Measurements from ENCODE around the gene CFAP44. TPM values are rescaled to one million over a fixed set of nuclear protein-coding genes. Genes with fewer than 3 reads are reported as not detected.

The CFAP44 gene
- polyA plus RNA-seq, 1 donor = 11.9 TPM

DNA sequence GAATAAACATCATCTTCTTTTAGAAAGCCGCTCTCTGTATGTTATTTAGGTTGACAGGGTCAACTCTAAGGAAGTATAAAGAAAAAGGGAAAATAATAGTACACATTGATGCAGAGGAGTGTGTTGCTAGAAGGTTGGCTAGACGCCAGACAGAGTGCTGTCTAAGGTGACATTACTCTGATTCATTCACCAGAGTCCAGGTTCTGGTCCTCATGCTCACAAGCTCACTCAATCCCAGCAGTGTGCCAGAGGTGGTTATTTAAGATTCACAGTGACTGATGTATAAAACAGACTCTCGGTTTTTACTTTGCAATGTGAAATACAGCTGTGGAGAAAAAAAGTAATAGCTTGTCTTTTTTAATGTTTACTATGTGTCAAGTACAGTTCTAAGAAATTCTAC lies 1.7 kb downstream of the CFAP44 start:
- WGBS (ENCODE audit: insufficient coverage, low lambda C conversion rate) = 86% methylated on average over 1 of the region's 3 CpGs
- H3K9me3 ChIP-seq (ENCODE audit: control insufficient read depth, low read depth, low read length) = no peaks in the 10 kb centered on the region
- H3K27ac ChIP-seq (ENCODE audit: low read length) = no peak overlapping the region
- no peaks in the 10 kb centered on the region for H3K36me3 ChIP-seq (ENCODE audit: control insufficient read depth, insufficient read depth, low read length)
- H3K27me3 ChIP-seq (ENCODE audit: control insufficient read depth, insufficient read depth, low read length) = no peaks in the 10 kb centered on the region
- H3K4me3 ChIP-seq (ENCODE audit: low read length) = no peak overlapping the region
- H3K4me1 ChIP-seq (ENCODE audit: control insufficient read depth, insufficient read depth, low read length) = peaks cover 12% of the 10 kb centered on the region
- no peak for DNase-seq

DNA sequence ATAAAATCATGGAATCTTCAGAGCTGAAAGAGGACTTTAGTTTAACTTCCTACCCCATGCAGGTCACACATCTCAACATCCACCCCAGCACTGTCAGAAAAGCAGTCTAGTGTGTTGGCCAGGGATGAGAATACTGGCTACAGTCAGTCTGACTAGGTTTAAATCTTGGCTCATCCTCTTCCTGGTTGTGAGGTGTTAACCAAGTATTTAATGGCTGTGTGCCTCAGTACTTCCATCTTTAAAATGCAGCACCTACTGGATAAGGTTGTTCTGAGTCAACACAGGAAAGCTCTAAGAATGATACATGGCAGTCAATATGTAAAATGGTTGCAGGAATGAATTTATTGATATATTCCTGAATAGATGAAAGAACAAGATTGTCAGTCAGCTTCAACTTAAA lies 3.1 kb downstream of the CFAP44 start:
- no peak overlapping the region for H3K4me3 ChIP-seq (ENCODE audit: low read length)
- no peaks in the 10 kb centered on the region for H3K9me3 ChIP-seq (ENCODE audit: control insufficient read depth, low read depth, low read length)
- no peaks in the 10 kb centered on the region for H3K27me3 ChIP-seq (ENCODE audit: control insufficient read depth, insufficient read depth, low read length)
- no peak overlapping the region for H3K27ac ChIP-seq (ENCODE audit: low read length)
- no peaks in the 10 kb centered on the region for H3K36me3 ChIP-seq (ENCODE audit: control insufficient read depth, insufficient read depth, low read length)
- no peak for DNase-seq
- peaks cover 12% of the 10 kb centered on the region for H3K4me1 ChIP-seq (ENCODE audit: control insufficient read depth, insufficient read depth, low read length)

DNA sequence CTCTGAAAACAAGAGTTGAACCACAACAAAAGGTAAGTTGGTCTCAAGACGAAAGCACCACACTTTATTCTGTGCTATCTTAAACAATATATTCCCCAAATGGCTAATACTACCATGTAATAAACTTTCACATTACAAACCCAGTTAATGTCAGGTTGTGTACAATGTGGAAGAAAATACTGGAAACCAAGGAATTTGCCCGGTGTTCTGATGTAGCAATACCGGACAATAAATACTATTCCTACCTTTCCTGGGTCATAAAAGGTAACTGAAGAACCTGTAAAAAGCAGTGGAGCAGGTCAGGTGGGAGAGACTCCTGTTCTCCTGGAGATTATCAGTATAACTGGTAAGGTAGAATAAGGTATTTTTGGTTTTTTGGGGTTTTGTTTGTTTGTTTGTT lies 3.9 kb downstream of the CFAP44 start:
- Histone ChIP-seq H3K27ac (ENCODE audit: low read length) (peak overlapping the region; percentile 83), H3K27me3 (ENCODE audit: control insufficient read depth, insufficient read depth, low read length) (no peaks in the 10 kb centered on the region), H3K9me3 (ENCODE audit: control insufficient read depth, low read depth, low read length) (no peaks in the 10 kb centered on the region), H3K4me1 (ENCODE audit: control insufficient read depth, insufficient read depth, low read length) (peaks cover 12% of the 10 kb centered on the region), H3K4me3 (ENCODE audit: low read length) (no peak overlapping the region), H3K36me3 (ENCODE audit: control insufficient read depth, insufficient read depth, low read length) (no peaks in the 10 kb centered on the region)
- peak; percentile 36 to 66 for DNase-seq
- WGBS (ENCODE audit: insufficient coverage, low lambda C conversion rate) = 60% methylated on average over 1 of the region's 3 CpGs

DNA sequence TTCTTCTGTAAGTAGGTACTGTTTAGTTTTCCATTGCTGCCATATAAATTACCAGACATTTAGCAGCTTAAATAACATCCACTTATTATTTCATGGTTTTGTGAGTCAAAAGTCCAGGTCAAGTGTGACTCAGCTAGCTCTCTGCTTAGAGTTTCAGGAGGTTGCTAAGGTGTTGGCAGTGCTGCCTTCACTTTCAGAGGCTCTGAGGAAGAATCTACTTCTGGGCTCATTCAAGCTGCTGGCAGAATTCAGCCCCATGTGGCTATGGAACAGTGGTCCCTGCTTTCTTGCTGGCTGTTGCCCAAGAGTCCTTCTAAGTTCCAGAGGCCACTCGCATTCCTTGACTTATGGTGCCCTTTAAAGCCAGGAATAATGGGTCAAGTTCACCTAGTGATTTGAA lies 4.5 kb downstream of the CFAP44 start:
- peaks cover 12% of the 10 kb centered on the region for H3K4me1 ChIP-seq (ENCODE audit: control insufficient read depth, insufficient read depth, low read length)
- no peak overlapping the region for H3K4me3 ChIP-seq (ENCODE audit: low read length)
- WGBS (ENCODE audit: insufficient coverage, low lambda C conversion rate) = no CpG with 5 or more reads among the region's 1 CpG
- H3K27me3 ChIP-seq (ENCODE audit: control insufficient read depth, insufficient read depth, low read length) = no peaks in the 10 kb centered on the region
- H3K36me3 ChIP-seq (ENCODE audit: control insufficient read depth, insufficient read depth, low read length) = no peaks in the 10 kb centered on the region
- H3K27ac ChIP-seq (ENCODE audit: low read length) = peak overlapping the region; percentile 83
- peak; percentile 56 to 84 for DNase-seq
- no peaks in the 10 kb centered on the region for H3K9me3 ChIP-seq (ENCODE audit: control insufficient read depth, low read depth, low read length)

DNA sequence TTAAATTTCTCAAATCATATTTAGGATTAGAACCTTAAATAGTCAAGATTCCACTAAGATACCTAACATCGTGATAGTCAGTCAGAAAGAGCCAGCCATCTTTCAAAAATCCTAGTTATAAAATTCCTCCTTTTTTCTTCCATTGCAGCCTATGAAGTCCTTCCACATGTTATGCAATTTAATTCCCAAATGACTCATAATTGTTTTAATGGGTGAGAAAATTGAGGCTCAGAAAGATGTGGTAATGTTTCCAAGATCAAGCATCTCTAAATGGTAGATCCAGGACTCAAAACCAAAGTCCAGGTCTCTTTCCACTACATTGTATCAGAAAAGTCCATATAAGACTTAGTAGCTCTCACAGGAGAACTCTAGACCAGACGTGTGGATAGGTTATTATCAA lies 9.5 kb downstream of the CFAP44 start:
- H3K9me3 ChIP-seq (ENCODE audit: control insufficient read depth, low read depth, low read length) = no peaks in the 10 kb centered on the region
- no CpG with 5 or more reads among the region's 2 CpGs for WGBS (ENCODE audit: insufficient coverage, low lambda C conversion rate)
- H3K4me3 ChIP-seq (ENCODE audit: low read length) = no peak overlapping the region
- DNase-seq = no peak
- peaks cover under 1% of the 10 kb centered on the region for H3K4me1 ChIP-seq (ENCODE audit: control insufficient read depth, insufficient read depth, low read length)
- peaks cover 3% of the 10 kb centered on the region for H3K36me3 ChIP-seq (ENCODE audit: control insufficient read depth, insufficient read depth, low read length)
- H3K27ac ChIP-seq (ENCODE audit: low read length) = no peak overlapping the region
- no peaks in the 10 kb centered on the region for H3K27me3 ChIP-seq (ENCODE audit: control insufficient read depth, insufficient read depth, low read length)

DNA sequence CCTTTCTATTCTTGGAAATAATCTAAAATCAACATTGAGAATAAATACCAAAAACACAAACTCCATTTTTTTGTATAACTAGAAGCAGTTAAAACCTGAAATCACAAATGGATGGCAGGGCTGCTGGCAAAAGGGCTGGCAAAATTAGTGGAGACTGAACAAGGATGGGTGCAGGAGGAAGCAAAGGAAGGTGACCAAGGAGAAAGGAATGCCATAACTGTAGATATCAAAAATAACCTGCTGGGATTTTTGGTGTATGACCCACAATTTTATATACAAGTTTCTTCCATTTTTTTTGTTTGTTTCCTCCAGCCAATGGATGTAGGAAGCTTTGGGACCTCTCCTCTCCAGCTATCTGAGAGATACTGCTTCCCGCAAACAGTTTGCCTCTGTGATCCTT lies 12.7 kb downstream of the CFAP44 start:
- Histone ChIP-seq H3K27me3 (ENCODE audit: control insufficient read depth, insufficient read depth, low read length) (no peaks in the 10 kb centered on the region), H3K4me3 (ENCODE audit: low read length) (no peak overlapping the region), H3K27ac (ENCODE audit: low read length) (no peak overlapping the region), H3K9me3 (ENCODE audit: control insufficient read depth, low read depth, low read length) (no peaks in the 10 kb centered on the region), H3K36me3 (ENCODE audit: control insufficient read depth, insufficient read depth, low read length) (peaks cover 18% of the 10 kb centered on the region), H3K4me1 (ENCODE audit: control insufficient read depth, insufficient read depth, low read length) (no peaks in the 10 kb centered on the region)
- no peak for DNase-seq
- no CpG with 5 or more reads among the region's 1 CpG for WGBS (ENCODE audit: insufficient coverage, low lambda C conversion rate)

DNA sequence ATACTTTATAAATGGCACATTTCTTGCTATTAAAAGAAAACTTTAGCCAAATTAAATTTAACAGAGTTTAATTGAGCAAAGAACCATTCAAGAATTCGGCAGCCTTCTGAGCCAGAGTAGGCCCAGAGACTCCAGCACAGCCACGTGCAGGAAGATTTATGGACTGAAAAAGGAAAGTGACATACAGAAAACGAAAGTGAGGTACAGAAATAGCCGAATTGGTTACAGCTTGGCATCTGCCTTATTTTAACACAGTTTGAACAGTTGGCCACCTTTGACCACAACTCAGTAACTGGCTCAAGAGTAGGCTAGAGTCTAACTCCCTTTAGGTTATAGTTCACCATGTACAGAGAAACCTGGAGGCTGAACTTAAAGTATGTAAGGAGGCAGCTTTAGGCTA lies 17.6 kb downstream of the CFAP44 start:
- no peak overlapping the region for H3K27ac ChIP-seq (ENCODE audit: low read length)
- H3K36me3 ChIP-seq (ENCODE audit: control insufficient read depth, insufficient read depth, low read length) = peaks cover 18% of the 10 kb centered on the region
- H3K9me3 ChIP-seq (ENCODE audit: control insufficient read depth, low read depth, low read length) = no peaks in the 10 kb centered on the region
- DNase-seq = no peak
- no peaks in the 10 kb centered on the region for H3K27me3 ChIP-seq (ENCODE audit: control insufficient read depth, insufficient read depth, low read length)
- H3K4me3 ChIP-seq (ENCODE audit: low read length) = no peak overlapping the region
- WGBS (ENCODE audit: insufficient coverage, low lambda C conversion rate) = 67% methylated on average over 1 of the region's 4 CpGs
- H3K4me1 ChIP-seq (ENCODE audit: control insufficient read depth, insufficient read depth, low read length) = no peaks in the 10 kb centered on the region

DNA sequence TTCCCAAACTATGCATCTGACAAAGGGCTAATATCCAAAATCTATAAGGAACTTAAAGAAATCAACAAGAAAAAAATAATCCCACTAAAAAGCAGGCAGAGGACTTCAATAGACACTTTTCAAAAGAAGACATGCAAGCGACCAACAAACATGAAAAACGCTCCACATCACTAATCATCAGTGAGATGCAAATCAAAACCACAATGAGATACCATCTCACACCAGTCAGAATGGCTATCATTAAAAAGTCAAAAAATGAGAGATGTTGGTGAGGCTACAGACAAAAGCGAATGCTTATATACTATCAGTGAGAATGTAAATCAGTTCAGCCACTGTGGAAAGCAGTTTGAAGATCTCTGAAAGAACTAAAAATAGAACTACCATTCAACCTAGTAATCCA lies 20.2 kb downstream of the CFAP44 start:
- no peaks in the 10 kb centered on the region for H3K27me3 ChIP-seq (ENCODE audit: control insufficient read depth, insufficient read depth, low read length)
- H3K36me3 ChIP-seq (ENCODE audit: control insufficient read depth, insufficient read depth, low read length) = peaks cover 8% of the 10 kb centered on the region
- no peak for DNase-seq
- H3K4me1 ChIP-seq (ENCODE audit: control insufficient read depth, insufficient read depth, low read length) = no peaks in the 10 kb centered on the region
- H3K4me3 ChIP-seq (ENCODE audit: low read length) = no peak overlapping the region
- WGBS (ENCODE audit: insufficient coverage, low lambda C conversion rate) = 100% methylated on average over 1 of the region's 3 CpGs
- H3K27ac ChIP-seq (ENCODE audit: low read length) = no peak overlapping the region
- H3K9me3 ChIP-seq (ENCODE audit: control insufficient read depth, low read depth, low read length) = no peaks in the 10 kb centered on the region

DNA sequence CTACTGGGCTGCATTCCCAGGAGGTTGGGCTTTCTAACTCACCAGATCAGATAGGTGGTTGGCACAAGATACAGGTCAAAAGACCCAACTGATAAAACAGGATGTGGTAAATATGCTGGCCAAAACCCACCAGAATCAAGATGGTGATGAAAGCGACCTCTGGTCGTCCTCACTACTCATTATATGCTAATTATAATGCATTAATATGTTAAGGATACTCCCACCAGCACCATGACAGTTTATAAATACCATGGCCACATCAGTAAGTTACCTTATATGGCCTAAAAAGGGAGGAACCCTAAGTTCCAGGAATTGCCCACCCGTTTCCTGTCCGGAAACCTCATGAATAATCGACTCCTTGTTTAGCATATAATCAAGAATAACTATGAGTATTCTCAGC lies 31.6 kb downstream of the CFAP44 start:
- Histone ChIP-seq H3K4me1 (ENCODE audit: control insufficient read depth, insufficient read depth, low read length) (no peaks in the 10 kb centered on the region), H3K27me3 (ENCODE audit: control insufficient read depth, insufficient read depth, low read length) (no peaks in the 10 kb centered on the region), H3K36me3 (ENCODE audit: control insufficient read depth, insufficient read depth, low read length) (no peaks in the 10 kb centered on the region), H3K27ac (ENCODE audit: low read length) (no peak overlapping the region), H3K9me3 (ENCODE audit: control insufficient read depth, low read depth, low read length) (no peaks in the 10 kb centered on the region), H3K4me3 (ENCODE audit: low read length) (no peak overlapping the region)
- WGBS (ENCODE audit: insufficient coverage, low lambda C conversion rate) = no CpG with 5 or more reads among the region's 5 CpGs
- no peak for DNase-seq

DNA sequence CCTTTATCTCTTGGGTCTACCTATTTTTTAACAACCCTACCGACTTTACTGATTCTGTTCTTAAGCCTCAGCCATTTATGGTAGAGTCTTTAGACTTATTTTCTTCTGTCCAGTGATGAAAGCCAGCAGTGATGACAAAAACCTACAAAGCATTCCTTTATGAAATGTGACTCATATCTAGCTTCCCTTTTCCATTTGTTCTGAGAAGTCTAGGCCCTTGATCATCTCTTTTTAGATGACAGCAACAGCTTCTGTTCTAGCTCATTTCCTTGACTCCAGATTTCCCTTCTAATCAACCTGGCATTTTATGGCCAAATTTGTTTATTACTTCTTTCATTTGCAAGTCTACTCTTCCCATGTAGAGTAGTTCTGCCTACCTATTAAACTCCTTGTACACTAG lies 36.1 kb downstream of the CFAP44 start:
- WGBS (ENCODE audit: insufficient coverage, low lambda C conversion rate) = 50% methylated on average over 1 of the region's 1 CpG
- H3K36me3 ChIP-seq (ENCODE audit: control insufficient read depth, insufficient read depth, low read length) = peaks cover 9% of the 10 kb centered on the region
- no peaks in the 10 kb centered on the region for H3K9me3 ChIP-seq (ENCODE audit: control insufficient read depth, low read depth, low read length)
- H3K4me3 ChIP-seq (ENCODE audit: low read length) = no peak overlapping the region
- DNase-seq = no peak
- H3K27ac ChIP-seq (ENCODE audit: low read length) = no peak overlapping the region
- H3K27me3 ChIP-seq (ENCODE audit: control insufficient read depth, insufficient read depth, low read length) = no peaks in the 10 kb centered on the region
- no peaks in the 10 kb centered on the region for H3K4me1 ChIP-seq (ENCODE audit: control insufficient read depth, insufficient read depth, low read length)

DNA sequence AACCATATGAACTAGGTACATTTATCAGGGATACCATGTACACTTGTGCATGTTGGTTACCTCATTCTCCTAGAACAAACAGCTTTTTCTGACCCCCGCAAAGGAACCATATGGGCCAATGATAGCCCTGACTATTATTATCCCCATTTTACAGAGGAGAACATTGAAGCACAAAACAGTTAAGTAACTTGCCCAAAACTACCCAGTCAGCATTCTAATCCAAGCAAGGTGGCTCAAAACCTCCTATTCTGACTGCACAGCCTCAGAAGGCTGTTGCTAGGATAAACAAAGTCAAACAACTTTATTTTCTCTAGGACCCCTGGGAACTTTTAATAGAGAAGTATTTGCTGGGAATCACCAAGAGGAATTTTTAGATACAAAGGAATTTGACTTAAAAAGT lies 36.7 kb downstream of the CFAP44 start:
- peaks cover 10% of the 10 kb centered on the region for H3K36me3 ChIP-seq (ENCODE audit: control insufficient read depth, insufficient read depth, low read length)
- WGBS (ENCODE audit: insufficient coverage, low lambda C conversion rate) = no CpG with 5 or more reads among the region's 1 CpG
- DNase-seq = no peak

More for the DNA sequence above, 36.7 kb downstream of the CFAP44 start:
- H3K9me3 ChIP-seq (ENCODE audit: control insufficient read depth, low read depth, low read length) = no peaks in the 10 kb centered on the region
- no peaks in the 10 kb centered on the region for H3K27me3 ChIP-seq (ENCODE audit: control insufficient read depth, insufficient read depth, low read length)
- H3K4me3 ChIP-seq (ENCODE audit: low read length) = no peak overlapping the region
- H3K4me1 ChIP-seq (ENCODE audit: control insufficient read depth, insufficient read depth, low read length) = no peaks in the 10 kb centered on the region
- no peak overlapping the region for H3K27ac ChIP-seq (ENCODE audit: low read length)

All from large intestine (tissue), 3 donors.